Tibial artery (tissue), 4 donors: ENCODE results near the gene MPDZ.

Source experiments
- DNase-seq, 2 donors: peaks; one replicate each; pipeline ENCODE4 v3.0.0-alpha.2; 2019
- H3K27ac ChIP-seq, 2 donors: fragments of 200-600 bp; sonication (generic) in 1 of 2; 1 replicate in 1 of 2; 2 replicates in 1 of 2; pipeline ENCODE4 v1.5.1; 2018 to 2019; ENCODE audit warnings: mild to moderate bottlenecking in 1 of 2
- H3K27me3 ChIP-seq, 2 donors: fragments of 200-600 bp; sonication (generic) in 1 of 2; one replicate each; pipeline versions ENCODE4 v1.5.1 to v1.6.0; 2016 to 2019
- H3K36me3 ChIP-seq, 3 donors: fragments of 200-600 bp; sonication (generic) in 2 of 3; one replicate each; pipeline ENCODE4 v1.5.1; 2016 to 2019; ENCODE audit warnings: mild to moderate bottlenecking in 2 of 3
- H3K4me1 ChIP-seq, 4 donors: fragments of 200-600 bp; sonication (generic) in 2 of 4; 1 replicate in 3 of 4; 2 replicates in 1 of 4; pipeline ENCODE4 v1.5.1; 2016 to 2019
- H3K4me3 ChIP-seq, 2 donors: fragments of 200-600 bp; sonication (generic) in 1 of 2; 1 replicate in 1 of 2; 2 replicates in 1 of 2; pipeline ENCODE4 v1.5.1; 2018 to 2019; ENCODE audit warnings: mild to moderate bottlenecking in 2 of 2
- H3K9me3 ChIP-seq, 3 donors: fragments of 200-600 bp; sonication (generic) in 1 of 3; one replicate each; pipeline ENCODE4 v1.5.1; 2016 to 2019
- intact Hi-C: fragments of 100-400 bp; cut with DNase I; formaldehyde crosslinking; loops from one replicate; pipeline ENCODE4 v1.15.0; 2023; ENCODE audit warnings: low total_unique reads
- TF ChIP-seq, protein P1 (sequence below), 2 experiments: fragments of 200-600 bp in 1 of 2; fragments of 450-650 bp in 1 of 2; IDR thresholded peaks; one replicate each; pipeline ENCODE4 v1.5.1; 2017 to 2019; ENCODE audit warnings: antibody characterized with exemption in 2 of 2, mild to moderate bottlenecking in 1 of 2, moderate library complexity in 1 of 2

The MPDZ gene

DNA sequence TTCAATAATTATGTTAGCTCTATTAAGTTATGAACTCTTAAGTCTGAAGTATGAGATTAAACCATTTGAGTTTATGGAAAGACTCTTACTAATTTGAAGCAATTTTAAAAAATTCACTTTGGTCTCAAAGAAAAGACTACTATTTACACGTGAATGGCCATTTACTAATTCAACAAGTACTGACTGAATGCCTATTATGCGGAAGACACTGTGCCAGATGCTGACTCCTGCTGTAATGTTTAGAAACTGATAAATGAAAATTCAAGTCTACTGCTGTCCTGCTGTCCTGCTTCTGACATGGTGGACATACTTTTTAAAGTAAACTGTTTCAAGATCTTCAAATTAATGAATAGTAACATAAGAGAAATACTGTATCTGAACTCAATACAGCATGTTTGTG is 116.2 kb downstream of the MPDZ start:
- DNase-seq, result no peak
- intact Hi-C loops, result no loop called here

DNA sequence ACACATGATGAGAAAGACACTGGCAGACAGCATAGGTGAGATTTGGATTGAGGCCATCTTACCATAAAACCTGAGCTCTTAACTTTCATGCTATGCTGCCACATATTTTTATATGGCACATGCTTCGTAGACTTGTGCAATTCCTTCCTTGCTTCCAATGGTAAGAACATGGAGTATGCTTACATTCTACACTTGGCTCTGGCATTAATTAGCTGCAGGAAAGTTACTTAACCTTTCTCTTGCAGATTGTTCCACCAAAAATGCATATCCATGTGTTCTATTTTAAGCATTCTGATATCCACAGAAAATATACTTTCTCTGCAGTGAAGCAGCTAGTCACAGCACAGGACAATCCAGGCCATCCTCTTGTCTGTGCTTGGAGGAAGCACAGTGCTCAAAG is 119.4 kb downstream of the MPDZ start:
- Histone ChIP-seq H3K36me3 (peaks cover 20 to 59% (median 42%) of the 10 kb centered on the region in 3 donors), H3K27ac (no peak overlapping the region), H3K27me3 (no peaks in the 10 kb centered on the region), H3K9me3 (no peaks in the 10 kb centered on the region), H3K4me1 (no peaks in the 10 kb centered on the region), H3K4me3 (no peak overlapping the region)
- DNase-seq, result no peak
- TF ChIP-seq, protein P1, sequence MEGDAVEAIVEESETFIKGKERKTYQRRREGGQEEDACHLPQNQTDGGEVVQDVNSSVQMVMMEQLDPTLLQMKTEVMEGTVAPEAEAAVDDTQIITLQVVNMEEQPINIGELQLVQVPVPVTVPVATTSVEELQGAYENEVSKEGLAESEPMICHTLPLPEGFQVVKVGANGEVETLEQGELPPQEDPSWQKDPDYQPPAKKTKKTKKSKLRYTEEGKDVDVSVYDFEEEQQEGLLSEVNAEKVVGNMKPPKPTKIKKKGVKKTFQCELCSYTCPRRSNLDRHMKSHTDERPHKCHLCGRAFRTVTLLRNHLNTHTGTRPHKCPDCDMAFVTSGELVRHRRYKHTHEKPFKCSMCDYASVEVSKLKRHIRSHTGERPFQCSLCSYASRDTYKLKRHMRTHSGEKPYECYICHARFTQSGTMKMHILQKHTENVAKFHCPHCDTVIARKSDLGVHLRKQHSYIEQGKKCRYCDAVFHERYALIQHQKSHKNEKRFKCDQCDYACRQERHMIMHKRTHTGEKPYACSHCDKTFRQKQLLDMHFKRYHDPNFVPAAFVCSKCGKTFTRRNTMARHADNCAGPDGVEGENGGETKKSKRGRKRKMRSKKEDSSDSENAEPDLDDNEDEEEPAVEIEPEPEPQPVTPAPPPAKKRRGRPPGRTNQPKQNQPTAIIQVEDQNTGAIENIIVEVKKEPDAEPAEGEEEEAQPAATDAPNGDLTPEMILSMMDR (IDR thresholded peaks at IDR 0.05), result no peak
- intact Hi-C loops, result no loop called here

More for the DNA sequence above, 116.2 kb downstream of the MPDZ start:
- no peak overlapping the region for H3K27ac ChIP-seq
- H3K4me3 ChIP-seq, result no peak overlapping the region
- no peaks in the 10 kb centered on the region for H3K9me3 ChIP-seq
- no peaks in the 10 kb centered on the region for H3K4me1 ChIP-seq
- H3K27me3 ChIP-seq, result no peaks in the 10 kb centered on the region
- TF ChIP-seq, protein P1 (IDR thresholded peaks at IDR 0.05), result no peak
- H3K36me3 ChIP-seq, result peaks cover 30 to 59% (median 37%) of the 10 kb centered on the region in 3 donors

DNA sequence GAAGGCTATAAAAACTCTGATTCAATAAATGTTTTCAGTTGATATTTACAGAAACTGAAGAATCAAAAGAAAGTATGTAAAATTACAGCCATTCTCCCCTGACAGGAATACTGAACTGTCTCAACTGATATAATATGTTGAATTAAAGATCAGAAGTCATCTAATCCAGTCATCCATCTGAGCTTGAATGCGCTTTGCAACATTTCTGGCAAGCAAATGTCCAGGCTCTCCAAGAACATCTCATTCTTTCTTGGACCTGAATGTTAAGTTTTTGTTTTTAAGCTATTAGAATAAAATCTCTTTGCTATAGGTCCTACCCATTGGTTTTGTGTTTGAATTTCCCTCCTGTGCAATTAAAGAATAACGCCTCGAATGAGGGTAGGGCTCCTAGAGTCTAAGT is 120.5 kb downstream of the MPDZ start:
- DNase-seq, result no peak
- intact Hi-C loops, result no loop called here
- TF ChIP-seq, protein P1 (IDR thresholded peaks at IDR 0.05), result no peak
- Histone ChIP-seq H3K27ac (no peak overlapping the region), H3K4me1 (no peaks in the 10 kb centered on the region), H3K9me3 (no peaks in the 10 kb centered on the region), H3K36me3 (peaks cover 20 to 58% (median 42%) of the 10 kb centered on the region in 3 donors), H3K27me3 (no peaks in the 10 kb centered on the region), H3K4me3 (no peak overlapping the region)

DNA sequence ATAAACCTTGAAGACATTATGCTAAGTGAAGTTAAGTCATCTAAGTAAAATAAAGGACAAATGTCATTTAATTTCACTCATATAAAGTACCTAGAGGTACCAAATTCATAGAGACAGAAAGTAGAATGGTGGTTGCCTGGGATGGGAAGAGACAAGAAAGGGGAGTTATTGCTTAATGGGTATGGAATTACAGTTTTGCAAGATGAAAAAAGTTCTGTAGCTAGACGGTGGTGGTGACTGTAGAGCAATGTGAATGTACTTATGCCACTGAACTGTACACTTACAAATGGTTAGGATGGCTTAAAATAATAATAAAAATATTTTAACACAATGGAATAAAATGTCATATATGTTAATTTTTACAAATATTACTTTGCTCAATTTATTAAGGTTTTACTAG is 128.0 kb downstream of the MPDZ start:
- H3K4me3 ChIP-seq, result no peak overlapping the region
- intact Hi-C loops, result no loop called here
- H3K9me3 ChIP-seq, result no peaks in the 10 kb centered on the region
- DNase-seq, result no peak
- TF ChIP-seq, protein P1 (IDR thresholded peaks at IDR 0.05), result no peak
- no peak overlapping the region for H3K27ac ChIP-seq
- no peaks in the 10 kb centered on the region for H3K27me3 ChIP-seq
- H3K36me3 ChIP-seq, result peaks cover 30 to 38% (median 32%) of the 10 kb centered on the region in 3 donors
- H3K4me1 ChIP-seq, result peaks cover 0 to 4% (median 0%) of the 10 kb centered on the region in 4 donors

DNA sequence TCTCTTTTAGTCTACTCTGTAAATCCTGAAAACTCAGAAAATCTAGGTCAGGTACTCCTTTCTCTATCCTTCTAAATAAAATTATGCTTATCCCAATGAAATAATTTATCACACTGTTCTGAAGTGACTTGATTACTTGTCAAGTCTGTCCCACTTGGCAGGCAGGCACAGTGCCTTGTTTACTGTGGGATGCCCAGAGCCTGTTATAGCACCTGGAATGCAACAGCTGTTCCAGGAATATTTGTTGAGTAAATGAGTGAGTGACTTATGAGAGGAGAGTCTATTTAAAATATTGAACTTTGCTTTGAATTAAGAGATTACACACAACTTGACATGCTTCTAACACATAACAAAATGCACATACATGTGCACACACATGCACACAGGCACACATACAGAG is 130.0 kb downstream of the MPDZ start:
- Histone ChIP-seq H3K4me3 (no peak overlapping the region), H3K9me3 (no peaks in the 10 kb centered on the region), H3K27ac (no peak overlapping the region), H3K4me1 (peaks cover 0 to 20% (median 7%) of the 10 kb centered on the region in 4 donors), H3K36me3 (peaks cover 21 to 28% (median 27%) of the 10 kb centered on the region in 3 donors), H3K27me3 (no peaks in the 10 kb centered on the region)
- no peak for DNase-seq
- intact Hi-C loops, result no loop called here
- TF ChIP-seq, protein P1 (IDR thresholded peaks at IDR 0.05), result no peak

DNA sequence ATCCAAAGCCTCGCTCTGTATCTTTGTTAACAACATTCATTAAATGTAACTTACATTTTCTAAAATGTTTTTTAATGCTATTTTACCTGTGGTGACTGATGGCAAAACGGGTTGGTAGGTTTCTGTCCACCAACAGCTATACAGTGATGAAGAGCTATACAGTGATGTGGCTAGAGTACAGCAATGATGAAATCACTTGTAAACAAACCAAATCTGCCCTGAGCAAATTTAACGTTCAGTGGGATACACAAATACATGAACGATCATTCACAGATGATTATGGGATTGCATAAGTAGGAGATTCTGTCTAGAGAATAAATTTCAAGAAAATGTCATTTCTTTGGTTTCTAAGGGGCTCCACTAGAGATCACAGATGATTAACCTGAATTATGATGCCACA is 132.7 kb downstream of the MPDZ start:
- intact Hi-C loops, result no loop called here
- Histone ChIP-seq H3K4me1 (peaks cover 0 to 34% (median 13%) of the 10 kb centered on the region in 4 donors), H3K4me3 (no peak overlapping the region), H3K27ac (no peak overlapping the region), H3K36me3 (peaks cover 12 to 28% (median 20%) of the 10 kb centered on the region in 3 donors), H3K9me3 (no peaks in the 10 kb centered on the region), H3K27me3 (no peaks in the 10 kb centered on the region)
- no peak for DNase-seq
- TF ChIP-seq, protein P1 (IDR thresholded peaks at IDR 0.05), result no peak
